HG03469 (cell line): ENCODE results near the gene WNT2B.

Experiments
- ATAC-seq: cut with Tn5 transposase; IDR thresholded peaks from one replicate; pipeline ENCODE4 v1.9.1; 2021; ENCODE audit warnings: mild to moderate bottlenecking, moderate library complexity, moderate number of reproducible peaks; ENCODE audit not compliant: unreplicated experiment

The WNT2B gene

DNA sequence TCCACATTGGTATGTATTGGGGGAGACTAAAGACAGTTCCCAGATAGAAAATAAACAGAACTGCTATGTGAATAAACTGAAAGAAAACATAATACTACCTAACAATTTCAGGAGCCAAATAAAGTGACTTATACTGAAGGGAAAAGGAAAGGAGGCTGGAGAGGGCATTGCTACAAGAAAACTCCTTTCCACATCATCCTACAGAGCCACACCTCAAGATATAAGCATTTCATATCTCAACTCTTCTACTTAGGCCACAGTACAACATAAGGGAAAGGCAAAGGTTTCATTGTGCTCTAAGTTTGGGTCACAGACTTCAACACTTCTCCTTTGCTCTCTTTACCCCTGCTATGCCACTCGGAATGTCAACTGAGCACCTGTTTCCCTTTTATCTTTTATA lies 55.3 kb downstream of the WNT2B start:
- no peak for ATAC-seq

GRCh38 chr1:112565800-112566199 lies 57.0 kb downstream of the WNT2B start:
- ATAC-seq, result no peak

GRCh38 chr1:112575154-112575804 lies 66.5 kb downstream of the WNT2B start:
- ATAC-seq, result no peak

DNA sequence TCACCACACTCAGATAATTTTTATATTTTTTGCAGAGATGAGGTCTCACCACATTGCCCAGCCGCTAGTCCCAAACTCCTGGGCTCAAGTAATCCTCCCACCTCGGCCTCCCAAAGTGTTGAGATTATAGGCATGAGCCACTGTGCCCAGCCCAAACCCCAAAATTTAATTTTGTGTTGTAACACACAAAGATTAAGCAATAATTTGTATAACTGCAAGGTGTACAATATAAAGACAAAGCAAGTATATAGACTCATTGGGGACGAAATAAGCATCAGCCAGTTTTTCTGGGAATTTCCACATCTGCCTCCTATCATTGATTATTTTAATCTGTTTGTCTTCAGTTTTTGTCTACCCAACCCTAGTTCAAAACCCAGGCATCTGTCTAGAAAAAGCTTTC lies 67.5 kb downstream of the WNT2B start:
- no peak for ATAC-seq
